ENCODE data around the gene ZMYND19. TPM values are rescaled to one million over a fixed set of nuclear protein-coding genes. Genes with fewer than 3 reads are reported as not detected.
A peak's percentile ranks its signal among the peaks of the same experiment; 100 is the strongest.

The ZMYND19 gene
- total RNA-seq, 1 donor from 2014 or later, result 11.6 TPM

GRCh38 chr9:137588891-137589290, 1.4 kb downstream of the ZMYND19 start:
- H3K4me1 ChIP-seq, result peaks cover 19% of the 10 kb centered on the region
- no peaks in the 10 kb centered on the region for H3K27me3 ChIP-seq (ENCODE audit: low read depth)
- H3K36me3 ChIP-seq, result peaks cover 39% of the 10 kb centered on the region
- intact Hi-C loops (cut with micrococcal nuclease), result no loop called here
- TF ChIP-seq CTCF (IDR thresholded peaks at IDR 0.05; ENCODE audit: borderline replicate concordance), result no peak
- DNase-seq, result no peak
- peak overlapping the region; percentile 90 for H3K4me3 ChIP-seq
- H3K27ac ChIP-seq (replicated peaks), result no peak overlapping the region
- no peaks in the 10 kb centered on the region for H3K9me3 ChIP-seq (replicated peaks)

GRCh38 chr9:137588311-137588710, 2.0 kb downstream of the ZMYND19 start:
- no peaks in the 10 kb centered on the region for H3K9me3 ChIP-seq (replicated peaks)
- intact Hi-C loops (cut with micrococcal nuclease), result no loop called here
- no peak for DNase-seq
- no peak overlapping the region for H3K27ac ChIP-seq (replicated peaks)
- TF ChIP-seq CTCF (IDR thresholded peaks at IDR 0.05; ENCODE audit: borderline replicate concordance), result no peak
- H3K36me3 ChIP-seq, result peaks cover 39% of the 10 kb centered on the region
- no peak overlapping the region for H3K4me3 ChIP-seq
- no peaks in the 10 kb centered on the region for H3K27me3 ChIP-seq (ENCODE audit: low read depth)
- H3K4me1 ChIP-seq, result peaks cover 19% of the 10 kb centered on the region

GRCh38 chr9:137586854-137587253, 3.5 kb downstream of the ZMYND19 start:
- Histone ChIP-seq H3K27me3 (ENCODE audit: low read depth) (no peaks in the 10 kb centered on the region), H3K4me1 (peaks cover 19% of the 10 kb centered on the region), H3K9me3 (replicated peaks) (no peaks in the 10 kb centered on the region), H3K27ac (replicated peaks) (no peak overlapping the region), H3K36me3 (peaks cover 51% of the 10 kb centered on the region), H3K4me3 (no peak overlapping the region)
- DNase-seq, result no peak
- TF ChIP-seq CTCF (IDR thresholded peaks at IDR 0.05; ENCODE audit: borderline replicate concordance), result no peak
- intact Hi-C loops (cut with micrococcal nuclease), result no loop called here

GRCh38 chr9:137583957-137584356, 6.4 kb downstream of the ZMYND19 start:
- Histone ChIP-seq H3K36me3 (peaks cover 56% of the 10 kb centered on the region), H3K9me3 (replicated peaks) (no peaks in the 10 kb centered on the region), H3K27me3 (ENCODE audit: low read depth) (no peaks in the 10 kb centered on the region), H3K27ac (replicated peaks) (no peak overlapping the region), H3K4me1 (peaks cover 15% of the 10 kb centered on the region), H3K4me3 (no peak overlapping the region)
- no peak for DNase-seq
- intact Hi-C loops (cut with micrococcal nuclease), result no loop called here
- TF ChIP-seq CTCF (IDR thresholded peaks at IDR 0.05; ENCODE audit: borderline replicate concordance), result no peak

GRCh38 chr9:137583347-137583746, 7.0 kb downstream of the ZMYND19 start:
- DNase-seq, result no peak
- Histone ChIP-seq H3K4me1 (peaks cover 18% of the 10 kb centered on the region), H3K27me3 (ENCODE audit: low read depth) (no peaks in the 10 kb centered on the region), H3K4me3 (no peak overlapping the region), H3K36me3 (peaks cover 55% of the 10 kb centered on the region), H3K9me3 (replicated peaks) (no peaks in the 10 kb centered on the region), H3K27ac (replicated peaks) (no peak overlapping the region)
- intact Hi-C loops (cut with micrococcal nuclease), result no loop called here
- TF ChIP-seq CTCF (IDR thresholded peaks at IDR 0.05; ENCODE audit: borderline replicate concordance), result no peak

All from left ventricle myocardium inferior (tissue), 1 donor.